ENCODE measurements around the gene EMILIN2.

Gene EMILIN2

GRCh38 chr18:2916184-2916583 lies 69.4 kb downstream of the EMILIN2 start:
- TF ChIP-seq ZNF274 (IDR thresholded peaks at IDR 0.05; ENCODE audit: low read depth, low read length), result no peak

GRCh38 chr18:2917259-2918047 lies 70.6 kb downstream of the EMILIN2 start:
- no peak for TF ChIP-seq ZNF274 (IDR thresholded peaks at IDR 0.05; ENCODE audit: low read depth, low read length)
- H3K4me3 ChIP-seq (ENCODE audit: low read length), result no peak overlapping the region; the same call in 1 of the 2 replicates

More at GRCh38 chr18:2916184-2916583, 69.4 kb downstream of the EMILIN2 start:
- no peak overlapping the region for H3K4me3 ChIP-seq (ENCODE audit: low read length)

- TF ChIP-seq ZNF274 (IDR thresholded peaks at IDR 0.05; ENCODE audit: low read depth, low read length), result no peak
- H3K4me3 ChIP-seq (ENCODE audit: low read length), result no peak overlapping the region
Observed at GRCh38 chr18:2918761-2919550, 72.2 kb downstream of the EMILIN2 start.

- no peak for TF ChIP-seq ZNF274 (IDR thresholded peaks at IDR 0.05; ENCODE audit: low read depth, low read length)
- H3K4me3 ChIP-seq (ENCODE audit: low read length), result no peak overlapping the region
Observed at GRCh38 chr18:2919600-2919999, 72.8 kb downstream of the EMILIN2 start.

- TF ChIP-seq ZNF274 (IDR thresholded peaks at IDR 0.05; ENCODE audit: low read depth, low read length), result no peak
- no peak overlapping the region for H3K4me3 ChIP-seq (ENCODE audit: low read length)
Observed at GRCh38 chr18:2920027-2920426, 73.2 kb downstream of the EMILIN2 start.

GRCh38 chr18:2920546-2921343 lies 73.9 kb downstream of the EMILIN2 start:
- TF ChIP-seq ZNF274 (IDR thresholded peaks at IDR 0.05; ENCODE audit: low read depth, low read length), result no peak
- no peak overlapping the region for H3K4me3 ChIP-seq (ENCODE audit: low read length)

GRCh38 chr18:2921778-2922177 lies 75.0 kb downstream of the EMILIN2 start:
- TF ChIP-seq ZNF274 (IDR thresholded peaks at IDR 0.05; ENCODE audit: low read depth, low read length), result no peak
- H3K4me3 ChIP-seq (ENCODE audit: low read length), result no peak overlapping the region

- no peak for TF ChIP-seq ZNF274 (IDR thresholded peaks at IDR 0.05; ENCODE audit: low read depth, low read length)
- no peak overlapping the region for H3K4me3 ChIP-seq (ENCODE audit: low read length)
Observed at GRCh38 chr18:2923464-2923863, 76.7 kb downstream of the EMILIN2 start.

GRCh38 chr18:2924920-2925319 lies 78.1 kb downstream of the EMILIN2 start:
- no peak for TF ChIP-seq ZNF274 (IDR thresholded peaks at IDR 0.05; ENCODE audit: low read depth, low read length)
- H3K4me3 ChIP-seq (ENCODE audit: low read length), result no peak overlapping the region

GRCh38 chr18:2926528-2926927 lies 79.7 kb downstream of the EMILIN2 start:
- TF ChIP-seq ZNF274 (IDR thresholded peaks at IDR 0.05; ENCODE audit: low read depth, low read length), result no peak
- no peak overlapping the region for H3K4me3 ChIP-seq (ENCODE audit: low read length)

- no peak overlapping the region for H3K4me3 ChIP-seq (ENCODE audit: low read length)
- no peak for TF ChIP-seq ZNF274 (IDR thresholded peaks at IDR 0.05; ENCODE audit: low read depth, low read length)
Observed at GRCh38 chr18:2927745-2928144, 80.9 kb downstream of the EMILIN2 start.

GRCh38 chr18:2932247-2933181 lies 85.7 kb downstream of the EMILIN2 start:
- H3K4me3 ChIP-seq (ENCODE audit: low read length), result no peak overlapping the region
- TF ChIP-seq ZNF274 (IDR thresholded peaks at IDR 0.05; ENCODE audit: low read depth, low read length), result no peak

- no peak overlapping the region for H3K4me3 ChIP-seq (ENCODE audit: low read length)
Observed at GRCh38 chr18:2933995-2934394, 87.2 kb downstream of the EMILIN2 start.

More at GRCh38 chr18:2933995-2934394, 87.2 kb downstream of the EMILIN2 start:
- no peak for TF ChIP-seq ZNF274 (IDR thresholded peaks at IDR 0.05; ENCODE audit: low read depth, low read length)
